Measurements from ENCODE around the gene SEPSECS.
A peak's percentile ranks its signal among the peaks of the same experiment; 100 is the strongest.

The SEPSECS gene

GRCh38 chr4:25110527-25111329 is 49.5 kb downstream of the SEPSECS start:
- DNase-seq (ENCODE audit: low spot score): peak; percentile 4

- peak; percentile 2 for DNase-seq (ENCODE audit: low spot score)
Measured at GRCh38 chr4:25109511-25109910, 50.7 kb downstream of the SEPSECS start.

GRCh38 chr4:25108556-25108955 is 51.7 kb downstream of the SEPSECS start:
- DNase-seq (ENCODE audit: low spot score): no peak

GRCh38 chr4:25107827-25108516 is 52.3 kb downstream of the SEPSECS start:
- peak; percentile 10 for DNase-seq (ENCODE audit: low spot score)

- DNase-seq (ENCODE audit: low spot score): peak; percentile 6
Measured at GRCh38 chr4:25106363-25107151, 53.7 kb downstream of the SEPSECS start.

- no peak for DNase-seq (ENCODE audit: low spot score)
Measured at GRCh38 chr4:25104591-25104990, 55.7 kb downstream of the SEPSECS start.

GRCh38 chr4:25103418-25103817 is 56.8 kb downstream of the SEPSECS start:
- DNase-seq (ENCODE audit: low spot score): no peak

- no peak for DNase-seq (ENCODE audit: low spot score)
Measured at GRCh38 chr4:25101836-25102235, 58.4 kb downstream of the SEPSECS start.

- no peak for DNase-seq (ENCODE audit: low spot score)
Measured at GRCh38 chr4:25100710-25101109, 59.5 kb downstream of the SEPSECS start.

GRCh38 chr4:25100021-25100555 is 60.2 kb downstream of the SEPSECS start:
- no peak for DNase-seq (ENCODE audit: low spot score)

- no peak for DNase-seq (ENCODE audit: low spot score)
Measured at GRCh38 chr4:25098964-25099891, 61.0 kb downstream of the SEPSECS start.

- DNase-seq (ENCODE audit: low spot score): no peak
Measured at GRCh38 chr4:25096981-25097443, 63.2 kb downstream of the SEPSECS start.

- no peak for DNase-seq (ENCODE audit: low spot score)
Measured at GRCh38 chr4:25096251-25096980, 63.8 kb downstream of the SEPSECS start.

GRCh38 chr4:25095837-25096236 is 64.4 kb downstream of the SEPSECS start:
- no peak for DNase-seq (ENCODE audit: low spot score)

GRCh38 chr4:25092139-25092538 is 68.1 kb downstream of the SEPSECS start:
- no peak for DNase-seq (ENCODE audit: low spot score)

GRCh38 chr4:25090516-25090915 is 69.7 kb downstream of the SEPSECS start:
- no peak for DNase-seq (ENCODE audit: low spot score)

- DNase-seq (ENCODE audit: low spot score): no peak
Measured at GRCh38 chr4:25089051-25089763, 71.0 kb downstream of the SEPSECS start.

- DNase-seq (ENCODE audit: low spot score): no peak
Measured at GRCh38 chr4:25088093-25088952, 71.9 kb downstream of the SEPSECS start.

GRCh38 chr4:25085671-25086070 is 74.6 kb downstream of the SEPSECS start:
- DNase-seq (ENCODE audit: low spot score): no peak

All from HuH-7 (cell line).